Heart left ventricle (tissue), 13 donors: ENCODE measurements around the gene GNAS.

Experiments
- POLR2A ChIP-seq, 2 donors: fragments of 450-650 bp; IDR thresholded peaks; one replicate each; pipeline ENCODE4 v1.6.1; 2017; ENCODE audit warnings: antibody characterized with exemption in 2 of 2, mild to moderate bottlenecking in 2 of 2, moderate library complexity in 2 of 2
- TF ChIP-seq, protein P1 (sequence below), 12 donors: fragments of 200-600 bp; sonication (generic) in 4 of 12; IDR thresholded peaks; one replicate each; pipeline versions ENCODE4 v1.5.0 to v1.8.0; 2018 to 2022; ENCODE audit warnings: antibody characterized with exemption in 12 of 12, mild to moderate bottlenecking in 5 of 12
- donor health status: ischemic (EF 13 %, LVEDD 7.1; RV severe dilation, severe dysfunction).
- donor health status: DM: no; HTN: yes; CAD: no.
- donor health status: DM: no; HTN: no; CAD: no.
- donor health status: ischemic (EF 25% LVEDD 6.9; RV normal size, moderate dysfunction).
- donor health status: ischemic (EF 25% LVEDD 5.7; RV mildly dilated, moderate dysfunction).
- donor health status: ischemic (EF 35%, LVEDD 5.7; RV mildly dilated, moderate dysfunction).
- donor health status: nonischemic (EF 11% LVEDD 7.7; RV severe dilation, severe dysfunction).
- donor health status: DM: yes; HTN: yes; CAD: no.
- donor health status: PGD.
- donor health status: ischemic (EF 29% LVEDD 5.4; RV normal size, mild dysfunction).
- donor health status: nonischemic (EF 23%, LVEDD 6.1; RV moderate dilation, normal function).

DNA sequence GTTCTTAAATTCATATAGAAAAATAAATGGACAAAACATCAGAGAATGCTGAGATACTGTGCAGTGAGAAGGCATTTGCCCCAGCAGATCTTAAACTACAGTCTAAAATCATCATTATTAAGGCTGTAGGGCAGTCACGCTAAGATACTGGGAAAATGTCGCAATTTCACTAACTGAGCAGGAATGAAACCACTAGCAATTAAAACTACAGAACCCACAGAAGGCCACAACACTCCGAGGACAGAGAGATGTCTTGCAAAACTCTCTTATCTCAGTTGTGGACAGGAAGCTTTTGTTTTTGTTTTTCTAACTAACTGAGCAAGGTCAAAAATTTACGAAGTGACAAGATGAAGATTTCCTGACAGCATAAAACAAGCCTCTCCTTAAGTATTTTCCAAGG lies 20.1 kb upstream of the GNAS start:
- TF ChIP-seq, protein P1, sequence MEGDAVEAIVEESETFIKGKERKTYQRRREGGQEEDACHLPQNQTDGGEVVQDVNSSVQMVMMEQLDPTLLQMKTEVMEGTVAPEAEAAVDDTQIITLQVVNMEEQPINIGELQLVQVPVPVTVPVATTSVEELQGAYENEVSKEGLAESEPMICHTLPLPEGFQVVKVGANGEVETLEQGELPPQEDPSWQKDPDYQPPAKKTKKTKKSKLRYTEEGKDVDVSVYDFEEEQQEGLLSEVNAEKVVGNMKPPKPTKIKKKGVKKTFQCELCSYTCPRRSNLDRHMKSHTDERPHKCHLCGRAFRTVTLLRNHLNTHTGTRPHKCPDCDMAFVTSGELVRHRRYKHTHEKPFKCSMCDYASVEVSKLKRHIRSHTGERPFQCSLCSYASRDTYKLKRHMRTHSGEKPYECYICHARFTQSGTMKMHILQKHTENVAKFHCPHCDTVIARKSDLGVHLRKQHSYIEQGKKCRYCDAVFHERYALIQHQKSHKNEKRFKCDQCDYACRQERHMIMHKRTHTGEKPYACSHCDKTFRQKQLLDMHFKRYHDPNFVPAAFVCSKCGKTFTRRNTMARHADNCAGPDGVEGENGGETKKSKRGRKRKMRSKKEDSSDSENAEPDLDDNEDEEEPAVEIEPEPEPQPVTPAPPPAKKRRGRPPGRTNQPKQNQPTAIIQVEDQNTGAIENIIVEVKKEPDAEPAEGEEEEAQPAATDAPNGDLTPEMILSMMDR (IDR thresholded peaks at IDR 0.05): no peak
- no peak for TF ChIP-seq POLR2A (IDR thresholded peaks at IDR 0.05)
